ENCODE measurements around the gene ARHGAP40.

- no peak for TF ChIP-seq EZH2 (IDR thresholded peaks at IDR 0.05; ENCODE audit: low read length, missing control alignments)
- TF ChIP-seq CTCF (conservative IDR thresholded peaks at IDR 0.05 in 1 of 2, IDR thresholded peaks at IDR 0.05 in 1 of 2; ENCODE audit: low read depth in 1 of 2, low read length in 2 of 2): no peak
Measured at GRCh38 chr20:38602185-38602581, 574 bp downstream of the ARHGAP40 start.
